HPDE6-E6E7 (cell line): ENCODE measurements around the gene OR51E1.

Source experiments
- DNase-seq: peaks from one replicate; pipeline ENCODE4 v3.0.0; 2011; ENCODE audit warnings: missing footprints; ENCODE audit errors: extremely low spot score

OR51E1 gene

GRCh38 chr11:4643682-4644081 is at the start of gene OR51E1:
Gene OR51E1 (plus strand): TSS chr11:4643982. CDS start chr11:4652527, 8,545 bp downstream.
- DNase-seq: no peak

GRCh38 chr11:4605057-4605456 is 38.7 kb upstream of the OR51E1 start:
- no peak for DNase-seq

- DNase-seq: no peak
Measured at GRCh38 chr11:4606231-4607015, 37.4 kb upstream of the OR51E1 start.

- DNase-seq: no peak
Measured at GRCh38 chr11:4607096-4607495, 36.7 kb upstream of the OR51E1 start.

- DNase-seq: peak; percentile 95
Measured at GRCh38 chr11:4607781-4608666, 35.8 kb upstream of the OR51E1 start, which contains the start of gene TRIM68. Gene TRIM68 (minus strand): TSS chr11:4608231. CDS start chr11:4605504, 2,727 bp downstream.

GRCh38 chr11:4610258-4610935 is 33.4 kb upstream of the OR51E1 start:
- DNase-seq: no peak

- DNase-seq: no peak
Measured at GRCh38 chr11:4611986-4612385, 31.8 kb upstream of the OR51E1 start.

- DNase-seq: no peak
Measured at GRCh38 chr11:4615856-4616444, 27.8 kb upstream of the OR51E1 start.

- DNase-seq: no peak
Measured at GRCh38 chr11:4619514-4619913, 24.3 kb upstream of the OR51E1 start.

- DNase-seq: no peak
Measured at GRCh38 chr11:4626207-4627099, 17.3 kb upstream of the OR51E1 start.

- no peak for DNase-seq
Measured at GRCh38 chr11:4636136-4636535, 7.6 kb upstream of the OR51E1 start.

- peak; percentile 59 for DNase-seq
Measured at GRCh38 chr11:4636962-4637661, 6.7 kb upstream of the OR51E1 start, which contains the start of gene OR51D1. Gene OR51D1 (plus strand): TSS chr11:4637477. CDS start chr11:4639791, 2,314 bp downstream.

GRCh38 chr11:4637662-4638047 is 6.1 kb upstream of the OR51E1 start:
- DNase-seq: no peak

- no peak for DNase-seq
Measured at GRCh38 chr11:4639931-4640330, 3.9 kb upstream of the OR51E1 start.

- no peak for DNase-seq
Measured at GRCh38 chr11:4641501-4641900, 2.3 kb upstream of the OR51E1 start.

GRCh38 chr11:4642043-4642442 is 1.7 kb upstream of the OR51E1 start:
- no peak for DNase-seq

GRCh38 chr11:4643076-4643475 is 706 bp upstream of the OR51E1 start:
- DNase-seq: no peak

- DNase-seq: no peak
Measured at GRCh38 chr11:4644233-4644632, 451 bp downstream of the OR51E1 start.

GRCh38 chr11:4645974-4646373 is 2.2 kb downstream of the OR51E1 start:
- DNase-seq: no peak

GRCh38 chr11:4647766-4648165 is 4.0 kb downstream of the OR51E1 start:
- DNase-seq: no peak
